ENCODE measurements around the gene VEPH1.

VEPH1 gene

DNA sequence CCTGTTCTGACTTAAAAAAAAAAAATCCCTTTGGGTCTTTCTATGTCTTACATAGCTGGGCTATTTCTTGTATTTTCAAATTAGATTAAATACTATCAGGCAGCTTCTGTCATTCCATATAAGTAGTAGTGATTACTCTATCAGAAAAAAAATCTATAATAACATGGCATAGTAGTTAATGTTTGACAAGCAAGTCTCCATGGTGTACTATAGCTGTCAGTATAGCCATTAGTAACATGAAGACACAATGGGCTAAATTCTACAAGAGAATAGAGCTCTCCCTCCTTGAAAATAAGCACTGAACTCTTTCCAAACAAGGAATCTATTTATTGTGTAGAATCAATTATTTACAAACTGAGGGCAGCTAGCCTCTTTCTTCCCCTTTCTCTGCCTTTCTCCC is 19.4 kb upstream of the VEPH1 start:
- no peak for DNase-seq

GRCh38 chr3:157520485-157521150 is 17.4 kb upstream of the VEPH1 start:
- DNase-seq, result no peak

- no peak for DNase-seq
These were observed 15.7 kb upstream of the VEPH1 start for GRCh38 chr3:157518881-157519280.

DNA sequence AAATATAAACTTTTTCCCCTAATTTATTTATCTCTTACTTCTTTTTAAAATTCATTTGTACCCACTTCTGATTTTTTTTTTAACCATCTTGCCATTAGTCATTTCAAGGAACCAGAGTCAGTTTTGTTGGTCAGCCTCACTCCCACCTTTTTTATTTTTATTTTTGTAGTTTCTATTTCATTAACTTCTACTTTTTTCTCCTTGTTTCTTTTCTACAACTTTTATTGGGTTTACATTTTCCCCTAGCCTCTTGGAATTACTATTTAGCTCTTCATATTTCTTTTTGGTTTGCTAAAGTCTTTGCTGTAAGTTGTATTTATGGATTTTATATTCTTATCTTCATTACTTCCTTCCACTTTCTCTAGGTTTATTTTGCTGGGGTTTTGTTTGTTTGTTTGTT is 13.7 kb upstream of the VEPH1 start:
- DNase-seq, result no peak

GRCh38 chr3:157515398-157515797 is 12.2 kb upstream of the VEPH1 start:
- no peak for DNase-seq

GRCh38 chr3:157514371-157514895 is 11.2 kb upstream of the VEPH1 start:
- DNase-seq, result no peak

DNA sequence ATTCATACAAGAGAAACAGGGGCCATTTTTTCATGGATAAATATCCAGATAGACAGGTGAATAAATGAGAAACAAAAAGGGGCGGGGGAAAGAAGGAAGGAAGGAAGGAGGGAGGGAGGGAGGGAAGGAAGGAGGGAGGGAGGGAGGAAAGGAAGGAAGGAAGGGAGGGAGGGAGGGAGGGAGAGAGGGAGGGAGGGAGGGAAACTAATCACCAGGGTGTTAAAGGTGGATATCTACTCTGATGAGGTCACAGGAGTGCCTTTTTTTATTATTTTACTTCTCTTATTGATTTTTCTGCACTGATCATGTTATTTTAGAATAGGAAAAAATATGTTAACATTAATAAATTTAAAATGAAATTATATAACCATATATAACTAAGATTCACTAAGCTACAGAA is 10.4 kb upstream of the VEPH1 start:
- no peak for DNase-seq

DNA sequence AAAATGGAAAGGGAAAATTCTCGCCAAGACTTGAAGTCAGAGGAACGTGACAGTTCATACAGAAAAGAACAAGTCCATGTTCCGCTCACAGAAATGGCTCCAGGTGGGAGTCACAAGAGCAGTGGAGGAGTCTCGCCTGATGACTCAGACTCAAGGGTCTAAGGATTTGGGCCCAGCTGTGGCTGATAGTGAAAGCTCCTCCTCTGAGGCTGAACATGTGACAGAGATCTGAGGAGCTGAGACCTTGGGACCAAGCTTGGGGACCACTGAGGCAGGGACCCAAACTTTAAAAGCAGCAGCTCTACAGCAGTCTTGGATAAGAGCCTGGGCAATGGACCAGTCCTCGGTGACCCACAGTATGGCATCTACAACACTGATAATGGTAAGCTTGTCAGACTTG is 9.3 kb upstream of the VEPH1 start:
- DNase-seq, result no peak

DNA sequence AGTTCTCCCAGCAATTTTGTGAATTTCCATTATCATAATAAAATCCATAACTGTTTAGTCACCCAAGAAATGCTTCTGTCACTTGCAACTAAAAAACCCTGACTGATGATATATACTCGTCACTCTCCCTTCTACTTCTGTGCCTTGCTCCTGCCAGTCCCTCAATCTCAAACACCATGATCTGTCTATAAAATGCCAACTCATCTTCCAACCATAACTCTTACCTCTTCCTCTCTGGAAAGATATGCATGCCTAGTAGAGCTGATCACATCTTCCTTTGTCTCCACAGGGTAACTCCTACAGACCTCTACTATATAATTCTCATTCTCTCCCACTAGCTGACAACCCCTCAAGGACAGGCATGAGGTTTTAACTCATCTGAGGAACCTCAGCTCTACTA is 5.2 kb upstream of the VEPH1 start:
- DNase-seq, result no peak

DNA sequence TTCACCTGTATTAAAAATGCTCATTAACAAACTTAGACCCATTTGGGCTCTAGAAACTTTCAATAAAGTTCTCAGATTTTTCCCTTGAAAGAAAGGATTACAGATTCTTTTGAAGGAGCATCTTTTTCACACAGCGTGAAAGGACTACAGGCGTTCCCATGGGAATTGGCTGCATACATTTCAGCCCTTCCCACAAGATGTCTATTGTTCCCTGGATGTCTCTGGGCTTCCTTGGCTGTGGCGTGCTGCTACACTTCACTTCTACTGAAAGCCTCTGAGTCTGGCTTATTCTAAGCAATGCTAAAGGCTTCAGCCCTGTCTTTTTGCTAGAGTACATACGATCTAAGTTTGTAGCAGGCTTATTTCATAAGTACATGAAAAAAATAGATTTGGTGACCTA is 1.4 kb downstream of the VEPH1 start:
- no peak for DNase-seq

GRCh38 chr3:157500232-157500631 is 3.0 kb downstream of the VEPH1 start:
- no peak for DNase-seq

GRCh38 chr3:157499342-157499963 is 3.8 kb downstream of the VEPH1 start:
- DNase-seq, result peak; percentile 62

DNA sequence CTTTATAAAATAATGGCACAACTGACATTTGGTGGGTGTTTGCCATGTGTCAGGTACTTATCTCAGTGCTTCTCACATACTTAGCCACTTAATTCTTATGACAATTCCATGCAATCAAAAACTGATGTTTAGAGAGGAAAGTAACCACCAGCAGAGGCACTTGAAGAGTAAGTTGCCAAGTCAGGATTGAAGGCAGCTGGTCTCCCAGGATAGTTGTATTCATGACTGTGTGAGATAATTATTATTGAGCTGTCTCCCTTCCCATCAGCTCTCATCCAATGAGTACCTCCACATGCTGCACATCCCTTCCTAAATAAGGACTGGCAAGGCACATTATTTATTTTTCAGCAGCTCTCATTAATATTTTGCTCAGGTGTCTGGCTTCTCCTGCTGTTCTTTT is 4.8 kb downstream of the VEPH1 start:
- DNase-seq, result no peak

- DNase-seq, result no peak
These were observed 7.4 kb downstream of the VEPH1 start for GRCh38 chr3:157495846-157496245.

GRCh38 chr3:157494581-157495281 is 8.5 kb downstream of the VEPH1 start:
- DNase-seq, result no peak

GRCh38 chr3:157493627-157494550 is 9.3 kb downstream of the VEPH1 start:
- no peak for DNase-seq

GRCh38 chr3:157491136-157491535 is 12.1 kb downstream of the VEPH1 start:
- no peak for DNase-seq

GRCh38 chr3:157488144-157488543 is 15.1 kb downstream of the VEPH1 start:
- no peak for DNase-seq

DNA sequence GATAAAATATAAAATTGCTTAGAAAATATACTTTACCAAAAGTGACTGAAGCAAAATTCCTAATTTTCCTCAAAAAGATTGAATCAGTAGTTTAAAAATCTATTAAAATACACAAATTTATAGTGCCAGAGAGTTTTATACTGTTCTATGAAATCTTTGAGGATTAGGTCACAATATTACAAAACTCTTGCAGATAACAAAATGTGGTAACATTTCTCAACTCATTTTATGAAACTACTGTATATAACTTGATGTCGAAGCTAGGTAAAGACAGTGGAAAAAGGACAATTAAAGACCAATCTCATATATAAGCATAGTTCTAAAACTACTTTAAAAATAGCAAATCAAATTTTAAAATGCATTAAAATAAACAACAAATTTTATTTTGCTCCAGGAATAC is 15.9 kb downstream of the VEPH1 start:
- no peak for DNase-seq

DNA sequence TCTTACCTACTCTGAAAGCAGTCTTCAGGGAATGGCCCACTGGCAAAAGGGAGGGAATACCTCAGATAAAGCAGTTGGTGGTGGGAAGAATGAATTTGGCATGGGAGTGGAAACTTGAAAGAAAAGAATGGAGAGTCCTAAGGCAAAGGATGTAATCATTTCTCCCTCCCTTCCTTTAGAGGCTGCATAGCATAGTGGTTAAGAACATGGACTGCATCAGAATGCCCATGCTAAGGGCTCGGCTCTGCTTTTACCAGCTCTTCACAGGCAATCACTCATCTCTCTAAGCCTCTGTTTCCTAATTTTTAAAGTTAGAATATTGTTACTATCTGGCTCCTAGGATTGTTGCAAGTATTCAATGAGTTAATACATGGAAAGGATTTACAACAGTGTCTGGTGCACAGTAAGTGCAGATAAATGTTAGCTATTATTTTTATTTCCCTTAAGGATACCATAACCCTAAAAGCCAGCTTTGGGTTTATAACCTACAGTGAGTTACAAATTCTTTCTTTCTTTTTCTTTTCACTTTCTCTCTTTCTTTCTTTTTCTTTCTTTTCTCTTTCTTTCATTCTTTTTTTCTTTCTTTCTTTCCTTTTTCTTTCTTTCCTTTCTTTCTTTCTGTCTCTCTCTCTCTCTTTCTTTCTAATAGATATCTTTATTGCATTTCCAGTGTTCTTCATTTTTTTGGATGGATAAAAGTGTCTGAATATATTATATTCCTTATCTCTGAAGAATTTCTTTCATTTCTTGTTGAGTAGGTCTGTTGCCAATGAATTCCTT is 23.6 kb downstream of the VEPH1 start:
- DNase-seq, result no peak

DNA sequence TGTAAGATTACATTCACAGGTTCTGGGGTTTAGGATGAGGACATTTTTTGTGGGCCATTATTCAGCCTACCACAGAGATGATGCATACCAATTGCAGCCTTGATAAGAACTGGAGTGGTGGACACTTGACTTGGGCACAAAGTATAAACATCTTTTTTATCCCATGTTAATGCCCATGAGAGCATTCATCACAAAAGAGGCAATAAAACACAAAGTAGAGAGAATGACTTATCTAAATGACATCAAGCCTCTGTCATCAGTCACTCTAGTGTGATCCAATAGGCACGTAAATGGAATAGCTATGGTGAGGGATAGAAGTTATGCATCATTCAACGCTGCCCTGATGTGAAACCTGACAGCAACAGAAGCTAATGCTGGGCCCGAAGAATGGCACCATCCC is 25.8 kb downstream of the VEPH1 start:
- DNase-seq, result no peak

GRCh38 chr3:157475921-157476414 is 27.2 kb downstream of the VEPH1 start:
- DNase-seq, result no peak
